Liver (tissue), 9 donors: ENCODE results near the gene ODC1. TPM values are rescaled to one million over a fixed set of nuclear protein-coding genes. Genes with fewer than 3 reads are reported as not detected.
A peak's percentile ranks its signal among the peaks of the same experiment; 100 is the strongest.

ENCODE experiments used
- DNase-seq: peaks from one replicate; pipeline ENCODE4 v3.0.0-alpha.2; 2017; ENCODE audit warnings: low spot score
- H3K27ac ChIP-seq, 2 donors: one replicate each; pipeline ENCODE4 v1.7.0; 2013; ENCODE audit warnings: inconsistent platforms in 2 of 2, low read length in 2 of 2, control low read depth in 1 of 2, low read depth in 1 of 2, mild to moderate bottlenecking in 1 of 2
- H3K27me3 ChIP-seq, 4 donors: one replicate each; pipeline versions ENCODE4 v1.6.1 to v1.7.0; 2013; ENCODE audit warnings: low read length in 3 of 4, inconsistent platforms in 1 of 4, mild to moderate bottlenecking in 1 of 4, moderate library complexity in 1 of 4; ENCODE audit not compliant: control insufficient read depth in 4 of 4, insufficient read depth in 4 of 4
- H3K36me3 ChIP-seq, 4 donors: one replicate each; pipeline versions ENCODE4 v1.6.1 to v1.7.0; 2013; ENCODE audit warnings: low read length in 3 of 4, mild to moderate bottlenecking in 3 of 4, low read depth in 1 of 4, moderate library complexity in 1 of 4; ENCODE audit not compliant: control insufficient read depth in 4 of 4, insufficient read depth in 3 of 4
- H3K4me1 ChIP-seq, 4 donors: one replicate each; pipeline versions ENCODE4 v1.6.1 to v1.7.0; 2013; ENCODE audit warnings: low read length in 3 of 4, mild to moderate bottlenecking in 3 of 4, moderate library complexity in 1 of 4; ENCODE audit not compliant: control insufficient read depth in 4 of 4, insufficient read depth in 4 of 4
- H3K4me3 ChIP-seq, 3 donors: one replicate each; pipeline versions ENCODE4 v1.6.1 to v1.7.0; 2013; ENCODE audit warnings: low read length in 3 of 3, control low read depth in 1 of 3, low read depth in 1 of 3, mild to moderate bottlenecking in 1 of 3
- H3K9ac ChIP-seq, 2 donors: one replicate each; pipeline ENCODE4 v1.7.0; 2013; ENCODE audit warnings: low read length in 2 of 2, mild to moderate bottlenecking in 2 of 2, moderate library complexity in 2 of 2, control low read depth in 1 of 2, low read depth in 1 of 2
- H3K9me3 ChIP-seq, 4 donors: one replicate each; pipeline versions ENCODE4 v1.6.1 to v1.7.0; 2013; ENCODE audit warnings: low read length in 3 of 4; ENCODE audit not compliant: control insufficient read depth in 4 of 4
- ATF3 ChIP-seq: IDR thresholded peaks from 2 replicates; pipeline ENCODE4 v1.6.1; 2016; ENCODE audit warnings: antibody characterized with exemption
- CTCF ChIP-seq: fragments of 150-350 bp; IDR thresholded peaks from 2 replicates; pipeline ENCODE4 v1.5.1; 2017; ENCODE audit warnings: improper control_type of control experiment, low read depth, low read length; ENCODE audit not compliant: missing input control
- EGR1 ChIP-seq, 2 donors: IDR thresholded peaks; 2 replicates each; pipeline ENCODE4 v1.6.1; 2016 to 2018; ENCODE audit warnings: antibody characterized with exemption in 2 of 2, low read depth in 2 of 2
- FOXA1 ChIP-seq: IDR thresholded peaks from 2 replicates; pipeline ENCODE4 v1.6.1; 2016; ENCODE audit warnings: antibody characterized with exemption
- FOXA2 ChIP-seq: IDR thresholded peaks from 2 replicates; pipeline ENCODE4 v1.6.1; 2016; ENCODE audit warnings: antibody characterized with exemption
- GABPA ChIP-seq, 2 donors: IDR thresholded peaks in 1 of 2; conservative IDR thresholded peaks in 1 of 2; 2 replicates each; pipeline ENCODE4 v1.6.1; 2016; ENCODE audit warnings: antibody characterized with exemption in 2 of 2, mild to moderate bottlenecking in 1 of 2, moderate library complexity in 1 of 2
- HNF4G ChIP-seq: IDR thresholded peaks from 2 replicates; pipeline ENCODE4 v1.6.1; 2016; ENCODE audit warnings: antibody characterized with exemption
- JUND ChIP-seq, 2 donors: IDR thresholded peaks; 2 replicates each; pipeline ENCODE4 v1.6.1; 2016; ENCODE audit warnings: antibody characterized with exemption in 2 of 2
- NR2F2 ChIP-seq: IDR thresholded peaks from 2 replicates; pipeline ENCODE4 v1.6.1; 2016; ENCODE audit warnings: antibody characterized with exemption
- RAD21 ChIP-seq, 2 donors: IDR thresholded peaks; 2 replicates each; pipeline ENCODE4 v1.6.1; 2016; ENCODE audit warnings: antibody characterized with exemption in 2 of 2, mild to moderate bottlenecking in 2 of 2
- RXRA ChIP-seq, 2 donors: IDR thresholded peaks; 2 replicates each; pipeline ENCODE4 v1.6.1; 2017 to 2018; ENCODE audit warnings: antibody characterized with exemption in 2 of 2, mild to moderate bottlenecking in 1 of 2
- SP1 ChIP-seq: IDR thresholded peaks from 2 replicates; pipeline ENCODE4 v1.6.1; 2018; ENCODE audit warnings: antibody characterized with exemption, mild to moderate bottlenecking
- TAF1 ChIP-seq: conservative IDR thresholded peaks from 2 replicates; pipeline ENCODE4 v1.6.1; 2016; ENCODE audit warnings: antibody characterized with exemption, mild to moderate bottlenecking
- YY1 ChIP-seq: IDR thresholded peaks from 2 replicates; pipeline ENCODE4 v1.6.1; 2016; ENCODE audit warnings: antibody characterized with exemption, mild to moderate bottlenecking
- WGBS: extraction: QIAGEN DNeasy Blood & Tissue Kit; methylation state at CpG from one replicate; pipeline ENCODE4 v1.1.7; 2013; 5-methylcytosine and 5-hydroxymethylcytosine counted together
- polyA plus RNA-seq, 2 donors: library from polyadenylated mRNA; stranded (reverse) in 1 of 2; unstranded in 1 of 2; fragments of 200-250 nt in 1 of 2; fragments of >200 nt in 1 of 2; fragmentation: Nextera tagmentation in 1 of 2; extraction: Ambion mirVana in 1 of 2; gene quantifications; one replicate each; pipeline versions ENCODE4 v1.2.1 to v1.2.3, GENCODE V29; 2013 to 2015
- total RNA-seq, 2 donors: library from RNA; depleted of rRNA; stranded (reverse); fragments of >200 nt; gene quantifications; one replicate each; pipeline ENCODE4 v1.2.3, GENCODE V29; 2014
- TF ChIP-seq, protein P1 (sequence below): IDR thresholded peaks from 2 replicates; pipeline ENCODE4 v1.6.1; 2016; ENCODE audit warnings: antibody characterized with exemption, mild to moderate bottlenecking
- TF ChIP-seq, protein P2 (sequence below): IDR thresholded peaks from 2 replicates; pipeline ENCODE4 v1.6.1; 2016; ENCODE audit warnings: antibody characterized with exemption
- TF ChIP-seq, protein P3 (sequence below): IDR thresholded peaks from 2 replicates; pipeline ENCODE4 v1.6.1; 2016; ENCODE audit warnings: antibody characterized with exemption
- donor health status: healthy.
- donor health status: healthy.
- donor health status: healthy.
- donor health status: healthy.
- donor health status: healthy.

The ODC1 gene
- total and polyA plus RNA-seq, 4 donors: 8.3 to 75.8 (median 48.1) TPM

GRCh38 chr2:10439185-10439879, 8.8 kb downstream of the ODC1 start:
- H3K27me3 ChIP-seq: no peaks in the 10 kb centered on the region
- TF ChIP-seq SP1 (no peak), RAD21 (IDR thresholded peaks at IDR 0.05) (peak; percentile 16 to 44), YY1 (no peak)
- TF ChIP-seq, protein P1, sequence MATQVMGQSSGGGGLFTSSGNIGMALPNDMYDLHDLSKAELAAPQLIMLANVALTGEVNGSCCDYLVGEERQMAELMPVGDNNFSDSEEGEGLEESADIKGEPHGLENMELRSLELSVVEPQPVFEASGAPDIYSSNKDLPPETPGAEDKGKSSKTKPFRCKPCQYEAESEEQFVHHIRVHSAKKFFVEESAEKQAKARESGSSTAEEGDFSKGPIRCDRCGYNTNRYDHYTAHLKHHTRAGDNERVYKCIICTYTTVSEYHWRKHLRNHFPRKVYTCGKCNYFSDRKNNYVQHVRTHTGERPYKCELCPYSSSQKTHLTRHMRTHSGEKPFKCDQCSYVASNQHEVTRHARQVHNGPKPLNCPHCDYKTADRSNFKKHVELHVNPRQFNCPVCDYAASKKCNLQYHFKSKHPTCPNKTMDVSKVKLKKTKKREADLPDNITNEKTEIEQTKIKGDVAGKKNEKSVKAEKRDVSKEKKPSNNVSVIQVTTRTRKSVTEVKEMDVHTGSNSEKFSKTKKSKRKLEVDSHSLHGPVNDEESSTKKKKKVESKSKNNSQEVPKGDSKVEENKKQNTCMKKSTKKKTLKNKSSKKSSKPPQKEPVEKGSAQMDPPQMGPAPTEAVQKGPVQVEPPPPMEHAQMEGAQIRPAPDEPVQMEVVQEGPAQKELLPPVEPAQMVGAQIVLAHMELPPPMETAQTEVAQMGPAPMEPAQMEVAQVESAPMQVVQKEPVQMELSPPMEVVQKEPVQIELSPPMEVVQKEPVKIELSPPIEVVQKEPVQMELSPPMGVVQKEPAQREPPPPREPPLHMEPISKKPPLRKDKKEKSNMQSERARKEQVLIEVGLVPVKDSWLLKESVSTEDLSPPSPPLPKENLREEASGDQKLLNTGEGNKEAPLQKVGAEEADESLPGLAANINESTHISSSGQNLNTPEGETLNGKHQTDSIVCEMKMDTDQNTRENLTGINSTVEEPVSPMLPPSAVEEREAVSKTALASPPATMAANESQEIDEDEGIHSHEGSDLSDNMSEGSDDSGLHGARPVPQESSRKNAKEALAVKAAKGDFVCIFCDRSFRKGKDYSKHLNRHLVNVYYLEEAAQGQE: no peak
- no peaks in the 10 kb centered on the region for H3K9me3 ChIP-seq
- H3K4me1 ChIP-seq: peaks cover 0 to 5% (median 2%) of the 10 kb centered on the region in 4 donors
- WGBS: 70% methylated on average over 11 of the region's 11 CpGs
- no peak overlapping the region for H3K27ac ChIP-seq
- peaks cover 9 to 45% (median 41%) of the 10 kb centered on the region in 4 donors for H3K36me3 ChIP-seq
- H3K9ac ChIP-seq: no peak overlapping the region
- no peak overlapping the region for H3K4me3 ChIP-seq
- no peak for DNase-seq

- Histone ChIP-seq H3K27me3 (no peaks in the 10 kb centered on the region), H3K36me3 (peaks cover 7 to 38% (median 34%) of the 10 kb centered on the region in 4 donors), H3K9ac (no peak overlapping the region), H3K4me1 (peaks cover 0 to 5% (median 2%) of the 10 kb centered on the region in 4 donors), H3K27ac (no peak overlapping the region), H3K9me3 (no peaks in the 10 kb centered on the region), H3K4me3 (no peak overlapping the region)
- whole genome bisulfite sequencing: 91% methylated on average over 14 of the region's 14 CpGs
- DNase-seq: no peak
- no peak for TF ChIP-seq RAD21 (IDR thresholded peaks at IDR 0.05)
- no peak for TF ChIP-seq NR2F2
- TF ChIP-seq EGR1 (IDR thresholded peaks at IDR 0.05; ENCODE audit: low read depth in 2 of 2): no peak
Observed at GRCh38 chr2:10438688-10439087, 9.4 kb downstream of the ODC1 start.

- no peak for DNase-seq
- H3K9me3 ChIP-seq: no peaks in the 10 kb centered on the region
- H3K4me1 ChIP-seq: peaks cover 0 to 5% (median 2%) of the 10 kb centered on the region in 4 donors
- H3K4me3 ChIP-seq: no peak overlapping the region
- H3K27ac ChIP-seq: no peak overlapping the region
- no peak overlapping the region for H3K9ac ChIP-seq
- no peaks in the 10 kb centered on the region for H3K27me3 ChIP-seq
- peaks cover 7 to 30% (median 26%) of the 10 kb centered on the region in 4 donors for H3K36me3 ChIP-seq
- 48% methylated on average over 9 of the region's 9 CpGs for WGBS
- TF ChIP-seq JUND (IDR thresholded peaks at IDR 0.05) (no peak), HNF4G (no peak), FOXA1 (no peak), NR2F2 (no peak), TAF1 (no peak), FOXA2 (no peak), RXRA (IDR thresholded peaks at IDR 0.05) (no peak), EGR1 (IDR thresholded peaks at IDR 0.05; ENCODE audit: low read depth in 2 of 2) (no peak), SP1 (no peak), ATF3 (no peak), CTCF (no peak), GABPA (IDR thresholded peaks at IDR 0.05 in 1 of 2, conservative IDR thresholded peaks at IDR 0.05 in 1 of 2) (no peak)
- TF ChIP-seq, protein P2, sequence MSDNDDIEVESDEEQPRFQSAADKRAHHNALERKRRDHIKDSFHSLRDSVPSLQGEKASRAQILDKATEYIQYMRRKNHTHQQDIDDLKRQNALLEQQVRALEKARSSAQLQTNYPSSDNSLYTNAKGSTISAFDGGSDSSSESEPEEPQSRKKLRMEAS: no peak
- TF ChIP-seq, protein P3, sequence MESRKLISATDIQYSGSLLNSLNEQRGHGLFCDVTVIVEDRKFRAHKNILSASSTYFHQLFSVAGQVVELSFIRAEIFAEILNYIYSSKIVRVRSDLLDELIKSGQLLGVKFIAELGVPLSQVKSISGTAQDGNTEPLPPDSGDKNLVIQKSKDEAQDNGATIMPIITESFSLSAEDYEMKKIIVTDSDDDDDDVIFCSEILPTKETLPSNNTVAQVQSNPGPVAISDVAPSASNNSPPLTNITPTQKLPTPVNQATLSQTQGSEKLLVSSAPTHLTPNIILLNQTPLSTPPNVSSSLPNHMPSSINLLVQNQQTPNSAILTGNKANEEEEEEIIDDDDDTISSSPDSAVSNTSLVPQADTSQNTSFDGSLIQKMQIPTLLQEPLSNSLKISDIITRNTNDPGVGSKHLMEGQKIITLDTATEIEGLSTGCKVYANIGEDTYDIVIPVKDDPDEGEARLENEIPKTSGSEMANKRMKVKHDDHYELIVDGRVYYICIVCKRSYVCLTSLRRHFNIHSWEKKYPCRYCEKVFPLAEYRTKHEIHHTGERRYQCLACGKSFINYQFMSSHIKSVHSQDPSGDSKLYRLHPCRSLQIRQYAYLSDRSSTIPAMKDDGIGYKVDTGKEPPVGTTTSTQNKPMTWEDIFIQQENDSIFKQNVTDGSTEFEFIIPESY: no peak
Observed at GRCh38 chr2:10437806-10438205, 10.3 kb downstream of the ODC1 start.
